H1 (cell line): ENCODE data around the gene PKIB. TPM values are rescaled to one million over a fixed set of nuclear protein-coding genes. Genes with fewer than 3 reads are reported as not detected.

Experiments used
- CTCF ChIA-PET: fragments of 300-600 bp; sonication (Branson Sonifier 250); formaldehyde crosslinking; loops from one replicate; lab custom pipeline; 2021; ENCODE audit not compliant: partially characterized antibody; lab: Charles Lee
- POLR2A ChIA-PET: fragments of 300-600 bp; sonication (Branson Sonifier 250); formaldehyde crosslinking; loops from one replicate; lab custom pipeline; 2021; ENCODE audit warnings: inconsistent platforms; ENCODE audit not compliant: partially characterized antibody; lab: Charles Lee
- DNase-seq, 2 experiments: peaks; one replicate each; pipeline versions ENCODE4 v3.0.0 to v3.0.0-alpha.2; 2010 to 2022; ENCODE audit warnings: low spot score in 2 of 2, low read depth in 1 of 2, mixed read lengths in 1 of 2
- FAIRE-seq: peaks from 2 replicates; lab custom pipeline; 2011; peaks lifted over from hg19 to GRCh38; lab: Jason Lieb, UNC
- H2AFZ ChIP-seq: 2 replicates; pipeline ENCODE4 v1.8.1; 2012; ENCODE audit warnings: low read length, inconsistent platforms
- H2AK5ac ChIP-seq: 2 replicates; pipeline ENCODE4 v1.6.1; 2013; ENCODE audit warnings: low read depth, low read length
- H2BK120ac ChIP-seq: replicated peaks from 2 replicates; pipeline ENCODE3; 2013; ENCODE audit warnings: low read depth, low read length, inconsistent platforms
- H2BK12ac ChIP-seq: 2 replicates; pipeline ENCODE4 v1.6.1; 2013; ENCODE audit warnings: low read depth, low read length
- H2BK15ac ChIP-seq: 2 replicates; pipeline ENCODE4 v1.6.1; 2013; ENCODE audit warnings: low read length
- H2BK20ac ChIP-seq: 2 replicates; pipeline ENCODE4 v1.6.1; 2013; ENCODE audit warnings: low read length
- H2BK5ac ChIP-seq: 2 replicates; pipeline ENCODE4 v1.6.1; 2013; ENCODE audit warnings: low read depth, low read length
- H3K14ac ChIP-seq: 2 replicates; pipeline ENCODE4 v1.6.1; 2013; ENCODE audit warnings: inconsistent platforms; ENCODE audit not compliant: insufficient read length
- H3K18ac ChIP-seq: 2 replicates; pipeline ENCODE4 v1.6.1; 2013; ENCODE audit warnings: low read length; ENCODE audit errors: extremely low read depth
- H3K23ac ChIP-seq: 2 replicates; pipeline ENCODE4 v1.6.1; 2013; ENCODE audit warnings: inconsistent platforms; ENCODE audit not compliant: insufficient read length
- H3K23me2 ChIP-seq: 2 replicates; pipeline ENCODE4 v1.6.1; 2013; ENCODE audit warnings: low read depth, low read length
- H3K27ac ChIP-seq: 2 replicates; pipeline ENCODE4 v1.6.1; 2011; ENCODE audit warnings: low read depth, low read length, inconsistent platforms
- H3K27me3 ChIP-seq, 4 experiments: replicated peaks in 1 of 4; 1 replicate in 1 of 4; 2 replicates in 3 of 4; pipeline versions ENCODE4 v1.6.1 to v1.8.1; 2011 to 2013; ENCODE audit warnings: low read length in 3 of 4, mild to moderate bottlenecking in 3 of 4, inconsistent platforms in 2 of 4, mixed read lengths in 2 of 4, moderate library complexity in 1 of 4; ENCODE audit not compliant: control insufficient read depth in 3 of 4, insufficient read depth in 3 of 4; ENCODE audit errors: extremely low read depth in 1 of 4
- H3K36me3 ChIP-seq, 4 experiments: 2 replicates each; pipeline versions ENCODE4 v1.6.1 to v1.8.1; 2011 to 2013; ENCODE audit warnings: mild to moderate bottlenecking in 4 of 4, low read length in 3 of 4, moderate library complexity in 2 of 4, control low read depth in 1 of 4, inconsistent platforms in 1 of 4; ENCODE audit not compliant: insufficient read depth in 4 of 4, control insufficient read depth in 2 of 4
- H3K4ac ChIP-seq: replicated peaks from 2 replicates; pipeline ENCODE3; 2013; ENCODE audit warnings: low read length, low read depth, mixed read lengths, inconsistent platforms; ENCODE audit not compliant: insufficient read length
- H3K4me1 ChIP-seq, 4 experiments: replicated peaks in 1 of 4; 1 replicate in 1 of 4; 2 replicates in 3 of 4; pipeline versions ENCODE4 v1.6.1 to v1.8.1; 2011 to 2013; ENCODE audit warnings: low read length in 3 of 4, inconsistent platforms in 2 of 4, mixed read lengths in 1 of 4; ENCODE audit not compliant: insufficient read depth in 4 of 4, control insufficient read depth in 3 of 4
- H3K4me2 ChIP-seq, 2 experiments: 2 replicates each; pipeline versions ENCODE4 v1.6.1 to v1.8.1; 2011 to 2013; ENCODE audit warnings: low read depth in 2 of 2, low read length in 2 of 2, control low read depth in 1 of 2, inconsistent platforms in 1 of 2, mild to moderate bottlenecking in 1 of 2; ENCODE audit not compliant: insufficient read depth in 1 of 2
- H3K4me3 ChIP-seq, 4 experiments: fragments of 200-600, 300-600 bp in 1 of 4; sonication (generic), shearing (Covaris generic), sonication (Bioruptor Twin) in 1 of 4; 2 replicates each; pipeline versions ENCODE4 v1.5.1 to v1.8.1; 2011 to 2016; ENCODE audit warnings: low read length in 4 of 4, low read depth in 3 of 4, control low read depth in 2 of 4, inconsistent platforms in 2 of 4, mild to moderate bottlenecking in 2 of 4, mixed read lengths in 1 of 4, moderate library complexity in 1 of 4; ENCODE audit not compliant: insufficient read depth in 2 of 4; ENCODE audit errors: extremely low read depth in 1 of 4
- H3K56ac ChIP-seq: replicated peaks from 2 replicates; pipeline ENCODE3; 2013; ENCODE audit warnings: low read depth, mild to moderate bottlenecking, mixed read lengths, low read length, inconsistent platforms; ENCODE audit not compliant: insufficient read length
- H3K79me1 ChIP-seq: 2 replicates; pipeline ENCODE4 v1.6.1; 2013; ENCODE audit warnings: low read depth, low read length, control low read depth
- H3K79me2 ChIP-seq, 2 experiments: 2 replicates each; pipeline versions ENCODE4 v1.6.1 to v1.8.1; 2012 to 2013; ENCODE audit warnings: low read length in 2 of 2, mild to moderate bottlenecking in 2 of 2, inconsistent platforms in 1 of 2; ENCODE audit not compliant: insufficient read depth in 2 of 2, control insufficient read depth in 1 of 2
- H3K9ac ChIP-seq, 4 experiments: replicated peaks in 1 of 4; 1 replicate in 1 of 4; 2 replicates in 3 of 4; pipeline versions ENCODE4 v1.6.1 to v1.8.1; 2011 to 2013; ENCODE audit warnings: low read depth in 3 of 4, low read length in 3 of 4, control low read depth in 2 of 4, mild to moderate bottlenecking in 2 of 4, moderate library complexity in 2 of 4, inconsistent platforms in 1 of 4; ENCODE audit errors: extremely low read depth in 1 of 4
- H3K9me3 ChIP-seq, 2 experiments: 2 replicates each; pipeline versions ENCODE4 v1.6.1 to v1.8.1; 2012 to 2013; ENCODE audit warnings: mild to moderate bottlenecking in 2 of 2, moderate library complexity in 2 of 2, control low read depth in 1 of 2, inconsistent platforms in 1 of 2, low read depth in 1 of 2, low read length in 1 of 2, mixed read lengths in 1 of 2; ENCODE audit not compliant: insufficient read depth in 2 of 2
- H4K20me1 ChIP-seq, 2 experiments: replicated peaks in 1 of 2; 2 replicates each; pipeline versions ENCODE3 to v1.8.1; 2011 to 2013; ENCODE audit warnings: inconsistent platforms in 2 of 2, low read length in 2 of 2, mild to moderate bottlenecking in 1 of 2; ENCODE audit not compliant: insufficient read depth in 2 of 2, control insufficient read depth in 1 of 2
- H4K5ac ChIP-seq: 2 replicates; pipeline ENCODE4 v1.6.1; 2013; ENCODE audit warnings: low read length, low read depth, mixed read lengths, inconsistent platforms; ENCODE audit not compliant: insufficient read length
- H4K8ac ChIP-seq: 2 replicates; pipeline ENCODE4 v1.8.0; 2013; ENCODE audit warnings: mild to moderate bottlenecking, moderate library complexity, low read length, inconsistent platforms; ENCODE audit not compliant: insufficient read depth; ENCODE audit errors: extremely low read depth
- H4K91ac ChIP-seq: replicated peaks from 2 replicates; pipeline ENCODE3; 2013; ENCODE audit warnings: low read length, mixed read lengths, inconsistent platforms; ENCODE audit not compliant: insufficient read length
- EGR1 ChIP-seq: IDR thresholded peaks from 2 replicates; pipeline ENCODE4 v1.6.1; 2011; ENCODE audit warnings: low read depth, low read length, borderline replicate concordance
- EP300 ChIP-seq, 2 experiments: IDR thresholded peaks; 1 replicate in 1 of 2; 2 replicates in 1 of 2; pipeline ENCODE4 v1.6.1; 2011 to 2012; ENCODE audit warnings: low read depth in 2 of 2, low read length in 2 of 2, mild to moderate bottlenecking in 2 of 2, borderline replicate concordance in 1 of 2, inconsistent platforms in 1 of 2, moderate library complexity in 1 of 2
- RBBP5 ChIP-seq: IDR thresholded peaks from 2 replicates; pipeline ENCODE4 v1.7.1; 2012; ENCODE audit warnings: low read depth, mild to moderate bottlenecking, inconsistent platforms, low read length, moderate library complexity, borderline replicate concordance
- RNF2 ChIP-seq: fragments of 200-900, 300-1000 bp; sonication (generic); IDR thresholded peaks from 2 replicates; pipeline ENCODE4 v1.7.1; 2016; ENCODE audit warnings: borderline replicate concordance, low read depth, mild to moderate bottlenecking, antibody characterized with exemption, low read length; ENCODE audit not compliant: poor library complexity, severe bottlenecking; ENCODE audit errors: missing control alignments
- SIN3A ChIP-seq, 2 experiments: IDR thresholded peaks in 1 of 2; conservative IDR thresholded peaks in 1 of 2; 2 replicates each; pipeline ENCODE4 v1.6.1; 2011 to 2012; ENCODE audit warnings: low read length in 2 of 2, improper control_type of control experiment in 1 of 2, low read depth in 1 of 2, mild to moderate bottlenecking in 1 of 2
- ZNF274 ChIP-seq: IDR thresholded peaks from 2 replicates; pipeline ENCODE4 v1.7.0; 2012; ENCODE audit warnings: low read length, borderline replicate concordance; ENCODE audit errors: extremely low read depth
- polyA plus RNA-seq, 7 experiments: library from polyadenylated mRNA; depleted of rRNA in 3 of 7; stranded (reverse) in 5 of 7; unstranded in 2 of 7; fragments of >200 nt in 5 of 7; fragments of 200-250 nt in 2 of 7; gene quantifications; 1 replicate in 5 of 7; 2 replicates in 1 of 7; 4 replicates in 1 of 7; pipeline versions ENCODE4 v1.2.1 to v1.2.3, GENCODE V29; 2011 to 2013; ENCODE audit warnings: missing spikeins in 2 of 7, mixed read lengths in 2 of 7
- total RNA-seq: library from RNA; stranded (reverse); fragmentation: NEBNext Ultra II Directional; extraction: Animal tissue kit (Norgen Biotek cat#: 25700); gene quantifications from 2 replicates; pipeline ENCODE4 v1.2.1, GENCODE V29; 2021
- TF ChIP-seq, protein P1 (sequence below): IDR thresholded peaks from 2 replicates; pipeline ENCODE4 v1.6.1; 2011; ENCODE audit warnings: low read depth, mild to moderate bottlenecking, low read length; ENCODE audit not compliant: insufficient read depth

The PKIB gene
- total and polyA plus RNA-seq, 2 of the 8 experiments (the other 6 are each of a cell fraction or from before 2014, with no cell fraction given), result 13.5 to 73.3 TPM

DNA sequence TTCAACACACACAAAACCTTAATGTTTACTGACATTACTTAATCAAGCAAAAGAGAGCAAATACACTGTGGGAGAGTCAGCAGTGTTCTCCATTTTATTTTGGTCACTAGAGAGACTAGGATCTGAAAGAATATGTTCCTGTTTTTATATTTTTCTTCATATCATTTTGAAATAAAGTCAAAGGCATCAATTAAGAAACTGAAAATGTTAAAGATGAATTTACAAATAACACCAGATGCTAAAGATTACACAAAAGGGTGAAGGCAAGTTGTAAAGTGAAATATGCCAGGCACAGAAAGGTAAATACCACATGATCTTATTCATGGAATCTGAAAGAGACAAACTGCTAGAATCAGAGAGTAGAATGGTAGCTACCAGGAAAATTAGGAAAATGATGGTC lies 109.0 kb downstream of the PKIB start:
- Histone ChIP-seq H3K36me3 (no peaks in the 10 kb centered on the region), H4K20me1 (no peaks in the 10 kb centered on the region), H3K9ac (no peak overlapping the region), H3K79me1 (no peaks in the 10 kb centered on the region), H3K18ac (no peak overlapping the region), H2BK15ac (no peak overlapping the region), H2BK5ac (no peak overlapping the region), H4K5ac (no peak overlapping the region), H4K91ac (no peak overlapping the region), H3K27ac (no peak overlapping the region), H3K23ac (no peak overlapping the region), H2AK5ac (no peak overlapping the region), H3K4me2 (no peak overlapping the region), H3K27me3 (no peaks in the 10 kb centered on the region), H3K79me2 (no peaks in the 10 kb centered on the region), H3K14ac (no peak overlapping the region), H3K9me3 (no peaks in the 10 kb centered on the region), H4K8ac (no peak overlapping the region), H2BK120ac (no peak overlapping the region), H2AFZ (no peak overlapping the region), H3K23me2 (no peaks in the 10 kb centered on the region; the same call in 1 of the 2 replicates), H3K4me1 (peaks cover 0 to 4% (median 0%) of the 10 kb centered on the region in 4 experiments; a peak in 1 of 7 replicates), H2BK12ac (no peak overlapping the region), H3K4me3 (no peak overlapping the region), H3K4ac (no peak overlapping the region), H3K56ac (no peak overlapping the region), H2BK20ac (no peak overlapping the region)
- ChIA-PET CTCF (interaction anchor here (1.0 to 3.2 kb wide), 2 partner anchors 11 to 27 kb away, joined by 3 to 12 read pairs; no protein-coding TSS in a partner anchor), POLR2A (no interaction called here)
- no peak for TF ChIP-seq SIN3A (conservative IDR thresholded peaks at IDR 0.05 in 1 of 2, IDR thresholded peaks at IDR 0.05 in 1 of 2; ENCODE audit: low read depth in 1 of 2, low read length in 2 of 2)
- TF ChIP-seq ZNF274, result no peak
- no peak for TF ChIP-seq RNF2
- TF ChIP-seq, protein P1, sequence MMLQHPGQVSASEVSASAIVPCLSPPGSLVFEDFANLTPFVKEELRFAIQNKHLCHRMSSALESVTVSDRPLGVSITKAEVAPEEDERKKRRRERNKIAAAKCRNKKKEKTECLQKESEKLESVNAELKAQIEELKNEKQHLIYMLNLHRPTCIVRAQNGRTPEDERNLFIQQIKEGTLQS, result no peak
- no peak for TF ChIP-seq EGR1
- TF ChIP-seq EP300 (IDR thresholded peaks at IDR 0.05; ENCODE audit: borderline replicate concordance in 1 of 2, low read depth in 2 of 2, low read length in 2 of 2), result no peak
- no peak for TF ChIP-seq RBBP5
- no peak for FAIRE-seq
- DNase-seq, result no peak
